GM23338 (cell line): ENCODE data around the gene KCNK3. TPM values are rescaled to one million over a fixed set of nuclear protein-coding genes. Genes with fewer than 3 reads are reported as not detected.
A peak's percentile ranks its signal among the peaks of the same experiment; 100 is the strongest.

Source experiments
- ATAC-seq: fragments of 200-7000 bp; cut with Tn5 transposase; 3 replicates; pipeline ENCODE4 v1.9.1; 2020
- DNase-seq: peaks from one replicate; pipeline ENCODE4 v3.0.0-alpha.2; 2015; ENCODE audit warnings: low spot score
- H2AFZ ChIP-seq: fragments of 200-600 bp; sonication (generic); 2 replicates; pipeline ENCODE4 v1.8.0; 2016; ENCODE audit warnings: antibody characterized with exemption, mild to moderate bottlenecking, moderate library complexity
- H3F3A ChIP-seq: fragments of 200-600 bp; sonication (generic); replicated peaks from 2 replicates; pipeline ENCODE4 v1.8.0; 2017; ENCODE audit warnings: antibody characterized with exemption, mixed run types, low read depth
- H3K27ac ChIP-seq: fragments of 200-600 bp; sonication (generic); 2 replicates; pipeline ENCODE4 v1.6.1; 2016; ENCODE audit warnings: low read depth
- H3K27me3 ChIP-seq: fragments of 200-600 bp; sonication (generic); 2 replicates; pipeline ENCODE4 v1.8.0; 2016; ENCODE audit warnings: mild to moderate bottlenecking, mixed run types, moderate library complexity; ENCODE audit not compliant: insufficient read depth
- H3K36me3 ChIP-seq: fragments of 200-600 bp; sonication (generic); 2 replicates; pipeline ENCODE4 v1.8.0; 2016; ENCODE audit warnings: mild to moderate bottlenecking; ENCODE audit not compliant: insufficient read depth
- H3K4me1 ChIP-seq: fragments of 200-600 bp; sonication (generic); 2 replicates; pipeline ENCODE4 v1.8.0; 2016; ENCODE audit warnings: mild to moderate bottlenecking, moderate library complexity; ENCODE audit not compliant: insufficient read depth
- H3K4me2 ChIP-seq: fragments of 200-600 bp; sonication (generic); 2 replicates; pipeline ENCODE4 v1.7.1; 2017; ENCODE audit warnings: mixed run types
- H3K4me3 ChIP-seq: fragments of 200-600 bp; sonication (generic); 2 replicates; pipeline ENCODE4 v1.6.1; 2016; ENCODE audit warnings: mixed run types
- H3K79me2 ChIP-seq: fragments of 200-600 bp; sonication (generic); replicated peaks from 2 replicates; pipeline ENCODE4 v1.8.0; 2017; ENCODE audit warnings: mild to moderate bottlenecking; ENCODE audit not compliant: insufficient read depth
- H3K9me2 ChIP-seq: fragments of 200-600 bp; sonication (generic); 2 replicates; pipeline ENCODE4 v1.8.0; 2017; ENCODE audit not compliant: insufficient read depth
- H4K20me1 ChIP-seq: fragments of 200-600 bp; sonication (generic); replicated peaks from 2 replicates; pipeline ENCODE4 v1.8.0; 2017; ENCODE audit warnings: mild to moderate bottlenecking; ENCODE audit not compliant: insufficient read depth
- H3K27ac Mint-ChIP-seq: 2 replicates; pipeline ENCODE4 v1.8.0; 2020; ENCODE audit warnings: inconsistent platforms, mild to moderate bottlenecking, moderate library complexity, mixed read lengths
- H3K27me3 Mint-ChIP-seq: 3 replicates; pipeline ENCODE4 v1.8.0; 2022; ENCODE audit warnings: low read depth, mild to moderate bottlenecking, moderate library complexity, mixed read lengths, inconsistent platforms; ENCODE audit not compliant: insufficient read depth, poor library complexity
- H3K36me3 Mint-ChIP-seq: 3 replicates; pipeline ENCODE4 v1.8.0; 2021; ENCODE audit warnings: low read depth, mild to moderate bottlenecking, inconsistent platforms, moderate library complexity, mixed read lengths
- H3K4me1 Mint-ChIP-seq: 3 replicates; pipeline ENCODE4 v1.8.0; 2020; ENCODE audit warnings: mild to moderate bottlenecking, inconsistent platforms, mixed read lengths
- H3K4me3 Mint-ChIP-seq: 3 replicates; pipeline ENCODE4 v1.8.0; 2021; ENCODE audit warnings: moderate library complexity, mild to moderate bottlenecking, inconsistent platforms, mixed read lengths
- H3K9me3 Mint-ChIP-seq: 3 replicates; pipeline ENCODE4 v1.8.0; 2020; ENCODE audit warnings: moderate library complexity, mild to moderate bottlenecking, inconsistent platforms, mixed read lengths
- CREB1 ChIP-seq: fragments of 250-450 bp; sonication (Bioruptor Pico); IDR thresholded peaks from 2 replicates; pipeline ENCODE4 v1.5.0; 2020; ENCODE audit warnings: low read depth, mild to moderate bottlenecking, moderate library complexity
- CTCF ChIP-seq, 2 experiments: fragments of 200-600 bp in 1 of 2; sonication (generic) in 1 of 2; conservative IDR thresholded peaks; 2 replicates each; pipeline versions ENCODE4 v1.5.1 to v1.6.1; 2016 to 2017; ENCODE audit warnings: antibody characterized with exemption in 2 of 2, low read depth in 2 of 2, mild to moderate bottlenecking in 2 of 2, moderate library complexity in 1 of 2
- ETS1 ChIP-seq: IDR thresholded peaks from 2 replicates; pipeline ENCODE4 v1.6.1; 2016; ENCODE audit warnings: antibody characterized with exemption
- EZH2 ChIP-seq: fragments of 200-600 bp; sonication (generic); IDR thresholded peaks from one replicate; pipeline ENCODE4 v1.8.0; 2017; ENCODE audit warnings: antibody characterized with exemption, mild to moderate bottlenecking, low read depth; ENCODE audit not compliant: unreplicated experiment
- EZH2phosphoT487 ChIP-seq: fragments of 200-600 bp; sonication (generic); IDR thresholded peaks from one replicate; pipeline ENCODE4 v1.8.1; 2018; ENCODE audit warnings: antibody characterized with exemption; ENCODE audit not compliant: unreplicated experiment
- JUNB ChIP-seq: IDR thresholded peaks from one replicate; pipeline ENCODE4 v1.6.1; 2016; ENCODE audit warnings: antibody characterized with exemption; ENCODE audit not compliant: unreplicated experiment
- NANOG ChIP-seq: IDR thresholded peaks from 2 replicates; pipeline ENCODE4 v1.6.1; 2016; ENCODE audit warnings: antibody characterized with exemption, borderline replicate concordance
- POLR2AphosphoS5 ChIP-seq: IDR thresholded peaks from 2 replicates; pipeline ENCODE4 v1.6.1; 2016; ENCODE audit warnings: antibody characterized with exemption, low read depth
- REST ChIP-seq: IDR thresholded peaks from one replicate; pipeline ENCODE4 v1.6.1; 2018; ENCODE audit warnings: antibody characterized with exemption; ENCODE audit not compliant: unreplicated experiment
- STAT1 ChIP-seq: IDR thresholded peaks from one replicate; pipeline ENCODE4 v1.6.1; 2016; ENCODE audit warnings: antibody characterized with exemption; ENCODE audit not compliant: unreplicated experiment
- ZNF114 ChIP-seq: fragments of 250-450 bp; sonication (Bioruptor Pico); IDR thresholded peaks from 2 replicates; pipeline ENCODE4 v1.5.0; 2020; ENCODE audit warnings: mild to moderate bottlenecking, moderate library complexity
- ZNF331 ChIP-seq: fragments of 250-450 bp; sonication (Bioruptor Pico); IDR thresholded peaks from 2 replicates; pipeline ENCODE4 v1.5.0; 2020; ENCODE audit warnings: low read depth, mild to moderate bottlenecking, moderate library complexity
- ZNF462 ChIP-seq: fragments of 250-450 bp; sonication (Bioruptor Pico); IDR thresholded peaks from 2 replicates; pipeline ENCODE4 v1.5.0; 2020; ENCODE audit warnings: mild to moderate bottlenecking, moderate library complexity
- polyA plus RNA-seq: library from polyadenylated mRNA; unstranded; fragments of >200 nt; fragmentation: Nextera tagmentation; extraction: Ambion mirVana; gene quantifications from 2 replicates; pipeline ENCODE4 v1.2.1, GENCODE V29; 2016
- total RNA-seq: library from RNA; depleted of rRNA; stranded (reverse); fragments of >200 nt; shearing (Covaris generic); gene quantifications from 2 replicates; pipeline ENCODE4 v1.2.3, GENCODE V29; 2014

Gene KCNK3
- total and polyA plus RNA-seq, 2 experiments from 2014 or later = not detected

GRCh38 chr2:26706616-26707473 lies 14.3 kb downstream of the KCNK3 start:
- DNase-seq (no peak), ATAC-seq (peak; percentile 61)
- no peak overlapping the region for H3K4me3 ChIP-seq
- no peak overlapping the region for H3K4me2 ChIP-seq
- Mint-ChIP-seq H3K4me1 (peaks cover 8% of the 10 kb centered on the region), H3K36me3 (no peaks in the 10 kb centered on the region), H3K27ac (no peak overlapping the region), H3K4me3 (no peak overlapping the region), H3K9me3 (no peaks in the 10 kb centered on the region), H3K27me3 (peaks cover 4% of the 10 kb centered on the region)
- H3K79me2 ChIP-seq = no peaks in the 10 kb centered on the region
- TF ChIP-seq NANOG (no peak), STAT1 (no peak), JUNB (no peak), EZH2phosphoT487 (no peak), ETS1 (no peak), EZH2 (no peak), CREB1 (CRISPR knock-in tag) (no peak), REST (no peak), ZNF462 (CRISPR knock-in tag) (no peak), POLR2AphosphoS5 (no peak), CTCF (conservative IDR thresholded peaks at IDR 0.05; ENCODE audit: low read depth in 2 of 2) (no peak; a peak in 1 of 4 replicates), ZNF331 (CRISPR knock-in tag) (no peak), ZNF114 (CRISPR knock-in tag) (no peak)
- no peaks in the 10 kb centered on the region for H3K9me2 ChIP-seq
- no peaks in the 10 kb centered on the region for H3F3A ChIP-seq
- no peak overlapping the region for H2AFZ ChIP-seq
- H4K20me1 ChIP-seq = no peaks in the 10 kb centered on the region
- no peaks in the 10 kb centered on the region for H3K27me3 ChIP-seq
- no peaks in the 10 kb centered on the region for H3K36me3 ChIP-seq
- H3K27ac ChIP-seq = no peak overlapping the region
- no peaks in the 10 kb centered on the region for H3K4me1 ChIP-seq
